Liver (tissue), 3 donors: Measurements from ENCODE around the gene RAD51B.

Experiments
- ATF3 ChIP-seq: IDR thresholded peaks from 2 replicates; pipeline ENCODE4 v1.6.1; 2016; ENCODE audit warnings: antibody characterized with exemption
- CTCF ChIP-seq: fragments of 150-350 bp; IDR thresholded peaks from 2 replicates; pipeline ENCODE4 v1.5.1; 2017; ENCODE audit warnings: improper control_type of control experiment, low read depth, low read length; ENCODE audit not compliant: missing input control
- GABPA ChIP-seq, 2 donors: IDR thresholded peaks in 1 of 2; conservative IDR thresholded peaks in 1 of 2; 2 replicates each; pipeline ENCODE4 v1.6.1; 2016; ENCODE audit warnings: antibody characterized with exemption in 2 of 2, mild to moderate bottlenecking in 1 of 2, moderate library complexity in 1 of 2
- HNF4A ChIP-seq, 2 donors: conservative IDR thresholded peaks; 2 replicates each; pipeline ENCODE4 v1.6.1; 2016; ENCODE audit warnings: antibody characterized with exemption in 2 of 2, mild to moderate bottlenecking in 2 of 2
- JUND ChIP-seq, 2 donors: IDR thresholded peaks; 2 replicates each; pipeline ENCODE4 v1.6.1; 2016; ENCODE audit warnings: antibody characterized with exemption in 2 of 2
- MAX ChIP-seq: IDR thresholded peaks from 2 replicates; pipeline ENCODE4 v1.6.1; 2016; ENCODE audit warnings: antibody characterized with exemption
- RAD21 ChIP-seq, 2 donors: IDR thresholded peaks; 2 replicates each; pipeline ENCODE4 v1.6.1; 2016; ENCODE audit warnings: antibody characterized with exemption in 2 of 2, mild to moderate bottlenecking in 2 of 2
- REST ChIP-seq: IDR thresholded peaks from 2 replicates; pipeline ENCODE4 v1.6.1; 2016; ENCODE audit warnings: antibody characterized with exemption, mild to moderate bottlenecking
- RXRA ChIP-seq, 2 donors: IDR thresholded peaks; 2 replicates each; pipeline ENCODE4 v1.6.1; 2017 to 2018; ENCODE audit warnings: antibody characterized with exemption in 2 of 2, mild to moderate bottlenecking in 1 of 2
- SP1 ChIP-seq: IDR thresholded peaks from 2 replicates; pipeline ENCODE4 v1.6.1; 2018; ENCODE audit warnings: antibody characterized with exemption, mild to moderate bottlenecking
- TAF1 ChIP-seq: conservative IDR thresholded peaks from 2 replicates; pipeline ENCODE4 v1.6.1; 2016; ENCODE audit warnings: antibody characterized with exemption, mild to moderate bottlenecking
- YY1 ChIP-seq: IDR thresholded peaks from 2 replicates; pipeline ENCODE4 v1.6.1; 2016; ENCODE audit warnings: antibody characterized with exemption, mild to moderate bottlenecking
- ZBTB33 ChIP-seq: IDR thresholded peaks from 2 replicates; pipeline ENCODE4 v1.6.1; 2016; ENCODE audit warnings: antibody characterized with exemption
- donor health status: healthy.
- donor health status: healthy.

GRCh38 chr14:68710776-68711175 lies 891.2 kb downstream of the RAD51B start:
- TF ChIP-seq CTCF, result no peak
- no peak for TF ChIP-seq TAF1
- TF ChIP-seq RAD21 (IDR thresholded peaks at IDR 0.05), result no peak
- no peak for TF ChIP-seq MAX
- no peak for TF ChIP-seq REST
- TF ChIP-seq SP1, result no peak
- TF ChIP-seq JUND (IDR thresholded peaks at IDR 0.05), result no peak
- no peak for TF ChIP-seq HNF4A (conservative IDR thresholded peaks at IDR 0.05)
- no peak for TF ChIP-seq ATF3
- no peak for TF ChIP-seq GABPA (IDR thresholded peaks at IDR 0.05 in 1 of 2, conservative IDR thresholded peaks at IDR 0.05 in 1 of 2)
- no peak for TF ChIP-seq RXRA (IDR thresholded peaks at IDR 0.05)
- TF ChIP-seq ZBTB33, result no peak
- no peak for TF ChIP-seq YY1
